Activated CD4-positive, alpha-beta T cell treated with anti-CD3 and anti-CD28 coated beads, Interleukin-2, amount 10 ng/mL, durations not matched to agents 24 days and 14 days (primary cell): ENCODE data around the gene FARP2. TPM values are rescaled to one million over a fixed set of nuclear protein-coding genes. Genes with fewer than 3 reads are reported as not detected.
"Not testable (repeated sequence)": the region's sequence is repeated elsewhere in the genome, so short reads cannot be mapped to it uniquely, and the experiment has no call there.

Experiments
- DNase-seq: peaks from one replicate; pipeline ENCODE4 v3.0.0; 2022
- H3K27ac Mint-ChIP-seq: one replicate; pipeline ENCODE4 v1.8.0; 2022; ENCODE audit warnings: mild to moderate bottlenecking, mixed read lengths
- H3K27me3 Mint-ChIP-seq: one replicate; pipeline ENCODE4 v1.8.0; 2022; ENCODE audit warnings: mixed read lengths
- H3K36me3 Mint-ChIP-seq: one replicate; pipeline ENCODE4 v1.8.0; 2022; ENCODE audit warnings: low read depth, mild to moderate bottlenecking, mixed read lengths
- H3K4me1 Mint-ChIP-seq: one replicate; pipeline ENCODE4 v1.8.0; 2021; ENCODE audit warnings: mixed read lengths
- H3K4me3 Mint-ChIP-seq: one replicate; pipeline ENCODE4 v1.8.0; 2022; ENCODE audit warnings: mild to moderate bottlenecking, moderate library complexity, mixed read lengths
- H3K9me3 Mint-ChIP-seq: one replicate; pipeline ENCODE4 v1.8.0; 2021; ENCODE audit warnings: mixed read lengths
- intact Hi-C: fragments of 100-400 bp; cut with micrococcal nuclease; formaldehyde crosslinking; loops from one replicate; pipeline ENCODE4 v1.15.1; 2023
- total RNA-seq: library from RNA; stranded (reverse); gene quantifications from 2 replicates; pipeline ENCODE4 v1.2.3, GENCODE V29; 2022

FARP2 gene
- total RNA-seq, 1 donor from 2014 or later: 36.5 TPM

DNA sequence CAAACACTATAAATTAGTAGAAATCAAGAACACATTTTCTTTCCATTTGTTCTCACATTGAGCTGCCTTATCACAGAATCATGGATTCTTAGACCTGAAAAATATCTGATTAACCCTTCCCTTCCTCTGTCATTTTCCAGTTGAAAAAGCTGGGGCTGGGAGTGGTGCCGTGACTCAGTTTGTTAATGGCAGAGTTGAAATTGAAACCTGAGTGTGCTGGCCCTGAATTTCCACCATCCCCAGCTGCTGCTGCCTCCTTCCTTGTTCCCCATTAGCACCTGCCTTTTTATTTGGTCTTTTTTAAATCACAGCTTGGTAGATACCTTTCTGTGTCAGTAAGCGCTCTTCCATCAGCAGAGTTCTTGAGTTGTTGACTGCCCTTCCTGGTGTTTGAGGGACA is 10.6 kb downstream of the FARP2 start:
- intact Hi-C loops: no loop called here
- Mint-ChIP-seq H3K27ac (no peak overlapping the region), H3K4me3 (no peak overlapping the region), H3K27me3 (no peaks in the 10 kb centered on the region), H3K4me1 (peaks cover 4% of the 10 kb centered on the region), H3K9me3 (no peaks in the 10 kb centered on the region), H3K36me3 (no peaks in the 10 kb centered on the region)
- no peak for DNase-seq

DNA sequence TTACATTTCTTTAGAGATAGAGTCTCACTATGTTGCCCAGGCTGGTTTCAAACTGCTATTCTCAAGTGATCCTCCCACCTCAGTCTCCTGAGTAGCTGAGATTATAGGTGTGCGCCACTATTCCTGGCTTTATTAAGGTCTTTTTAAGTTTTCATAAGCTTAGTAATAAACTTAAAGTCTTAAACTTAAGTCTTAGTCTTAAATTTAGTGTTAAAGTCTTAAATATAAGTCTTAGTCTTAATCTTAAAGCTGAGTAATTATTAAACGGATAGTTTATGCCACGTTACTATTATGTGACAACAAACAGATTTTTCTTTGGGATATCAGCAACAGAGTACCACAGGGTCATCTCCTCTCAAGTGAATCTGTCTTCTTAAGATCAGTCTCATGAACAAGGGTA is 12.6 kb downstream of the FARP2 start:
- no peaks in the 10 kb centered on the region for H3K27me3 Mint-ChIP-seq
- H3K4me1 Mint-ChIP-seq: peaks cover 4% of the 10 kb centered on the region
- no peak for DNase-seq
- peaks cover 2% of the 10 kb centered on the region for H3K36me3 Mint-ChIP-seq
- H3K4me3 Mint-ChIP-seq: no peak overlapping the region
- H3K27ac Mint-ChIP-seq: no peak overlapping the region
- intact Hi-C loops: no loop called here
- H3K9me3 Mint-ChIP-seq: no peaks in the 10 kb centered on the region

DNA sequence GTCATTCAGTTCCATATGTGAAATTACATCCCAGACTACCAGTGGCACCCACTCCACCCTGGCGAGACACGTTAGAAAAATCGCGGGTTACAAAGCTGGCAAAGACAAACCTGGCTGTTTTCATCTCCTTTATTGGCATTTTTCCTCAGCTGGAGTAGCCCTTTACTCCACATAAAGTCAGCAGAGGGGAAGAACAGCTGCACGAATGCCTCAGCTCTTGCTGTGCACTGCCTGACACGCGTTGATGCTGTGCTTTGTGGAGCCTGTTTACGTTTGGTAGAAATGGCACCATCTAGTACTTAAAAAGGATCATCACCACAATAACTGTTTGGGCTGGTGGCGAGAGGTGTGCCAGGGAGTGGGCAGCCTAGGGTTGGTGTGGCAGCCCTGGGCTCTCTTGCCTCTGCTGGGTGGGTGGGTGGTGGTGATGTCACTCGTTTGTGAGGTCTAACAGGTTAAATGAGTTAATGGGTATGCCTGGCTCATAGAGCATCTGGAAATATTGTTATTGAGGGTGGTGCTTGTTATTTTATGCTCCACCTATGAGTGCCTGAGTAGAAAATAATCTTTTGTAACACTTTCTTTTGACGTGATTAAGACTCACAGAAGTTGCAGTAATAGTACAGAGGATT is 16.4 kb downstream of the FARP2 start:
- H3K36me3 Mint-ChIP-seq: peaks cover 17% of the 10 kb centered on the region
- intact Hi-C loops: no loop called here
- no peaks in the 10 kb centered on the region for H3K9me3 Mint-ChIP-seq
- peaks cover 4% of the 10 kb centered on the region for H3K4me1 Mint-ChIP-seq
- no peaks in the 10 kb centered on the region for H3K27me3 Mint-ChIP-seq
- no peak overlapping the region for H3K4me3 Mint-ChIP-seq
- no peak overlapping the region for H3K27ac Mint-ChIP-seq
- no peak for DNase-seq

DNA sequence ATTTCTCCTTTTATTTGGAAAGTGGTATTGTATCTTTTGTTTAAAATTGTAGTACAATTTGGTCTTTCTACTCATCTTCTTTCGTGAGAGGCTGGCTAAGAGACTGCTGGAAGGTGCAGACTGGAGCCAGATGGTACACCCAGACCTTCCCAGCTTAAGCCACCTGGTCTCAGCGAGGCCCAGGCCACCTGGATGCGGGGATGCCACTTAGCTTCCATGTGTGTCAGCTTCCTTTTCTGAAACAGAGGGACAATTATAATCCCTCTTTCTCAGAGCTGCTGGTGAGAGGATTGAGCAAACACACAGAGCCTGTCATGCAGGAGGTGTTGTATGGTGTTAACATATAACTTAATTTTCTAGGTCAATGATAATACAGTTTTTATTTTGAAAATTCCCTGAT is 17.4 kb downstream of the FARP2 start:
- peaks cover 17% of the 10 kb centered on the region for H3K36me3 Mint-ChIP-seq
- DNase-seq: no peak
- H3K27ac Mint-ChIP-seq: no peak overlapping the region
- no peaks in the 10 kb centered on the region for H3K27me3 Mint-ChIP-seq
- H3K9me3 Mint-ChIP-seq: no peaks in the 10 kb centered on the region
- H3K4me3 Mint-ChIP-seq: no peak overlapping the region
- intact Hi-C loops: no loop called here
- H3K4me1 Mint-ChIP-seq: peaks cover 4% of the 10 kb centered on the region

DNA sequence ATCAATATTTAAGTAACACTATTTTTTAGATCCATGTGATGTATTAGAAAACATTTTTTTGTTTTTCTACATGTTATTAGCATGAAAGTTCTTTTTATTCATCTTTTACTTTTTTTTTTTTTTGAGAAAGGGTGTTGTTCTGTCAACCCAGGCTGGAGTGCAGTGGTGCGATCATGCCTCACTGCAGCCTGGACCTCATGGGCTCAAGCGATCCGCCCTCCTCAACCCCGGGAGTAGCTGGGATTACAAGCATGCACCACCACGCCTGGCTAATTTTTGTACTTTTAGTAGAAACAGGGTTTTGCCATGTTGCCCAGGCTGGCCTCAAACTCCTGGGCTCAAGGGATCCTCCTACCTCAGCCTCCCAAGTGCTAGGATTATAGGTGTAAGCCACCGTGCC is 17.8 kb downstream of the FARP2 start:
- H3K4me1 Mint-ChIP-seq, H3K9me3 Mint-ChIP-seq, H3K27me3 Mint-ChIP-seq, intact Hi-C loops, H3K4me3 Mint-ChIP-seq, DNase-seq, H3K27ac Mint-ChIP-seq: not testable (repeated sequence)
- peaks cover 17% of the 10 kb centered on the region for H3K36me3 Mint-ChIP-seq

DNA sequence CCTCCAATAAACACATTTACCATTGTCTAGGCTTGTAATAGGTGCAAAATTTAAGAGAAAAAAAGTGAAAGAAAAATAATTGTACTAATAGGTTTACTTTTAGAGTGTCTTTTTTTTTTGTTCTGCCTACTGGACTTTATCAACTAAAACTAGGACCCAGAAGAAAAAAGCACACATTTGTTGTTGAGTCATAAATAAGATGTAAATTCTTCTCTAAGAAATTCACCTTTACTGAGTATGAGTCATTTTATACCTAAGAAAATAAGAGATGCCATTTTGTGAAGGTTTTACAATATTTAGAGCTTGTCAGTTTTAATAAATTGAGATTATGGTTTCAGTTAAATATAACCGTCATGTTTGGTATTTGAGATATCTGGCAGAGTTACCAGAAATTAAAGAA is 19.2 kb downstream of the FARP2 start:
- peaks cover 19% of the 10 kb centered on the region for H3K36me3 Mint-ChIP-seq
- intact Hi-C loops: no loop called here

DNA sequence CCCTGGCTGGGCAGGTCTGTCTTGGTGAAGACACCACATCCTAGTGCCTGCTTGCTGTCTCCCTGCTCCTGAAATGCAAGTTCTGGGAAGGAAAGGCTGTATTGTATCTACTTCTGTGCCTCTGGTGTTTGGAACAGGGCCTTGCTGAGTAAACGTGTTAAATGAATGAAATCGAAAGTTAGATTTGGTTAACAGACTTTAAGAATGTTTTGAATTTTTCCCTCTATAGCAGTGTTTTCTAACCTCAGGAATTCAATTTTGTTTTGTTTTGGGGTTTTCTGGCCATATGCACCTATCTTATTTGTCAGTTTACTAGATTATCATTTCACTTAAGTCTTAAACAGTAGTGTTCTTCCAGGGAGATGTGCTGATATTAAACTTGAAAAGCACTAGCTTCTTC is 20.7 kb downstream of the FARP2 start:
- no peak overlapping the region for H3K4me3 Mint-ChIP-seq

More for the DNA sequence above, 19.2 kb downstream of the FARP2 start:
- DNase-seq: no peak
- H3K27ac Mint-ChIP-seq: no peak overlapping the region
- H3K9me3 Mint-ChIP-seq: no peaks in the 10 kb centered on the region
- peaks cover 4% of the 10 kb centered on the region for H3K4me1 Mint-ChIP-seq
- no peak overlapping the region for H3K4me3 Mint-ChIP-seq
- H3K27me3 Mint-ChIP-seq: no peaks in the 10 kb centered on the region

DNA sequence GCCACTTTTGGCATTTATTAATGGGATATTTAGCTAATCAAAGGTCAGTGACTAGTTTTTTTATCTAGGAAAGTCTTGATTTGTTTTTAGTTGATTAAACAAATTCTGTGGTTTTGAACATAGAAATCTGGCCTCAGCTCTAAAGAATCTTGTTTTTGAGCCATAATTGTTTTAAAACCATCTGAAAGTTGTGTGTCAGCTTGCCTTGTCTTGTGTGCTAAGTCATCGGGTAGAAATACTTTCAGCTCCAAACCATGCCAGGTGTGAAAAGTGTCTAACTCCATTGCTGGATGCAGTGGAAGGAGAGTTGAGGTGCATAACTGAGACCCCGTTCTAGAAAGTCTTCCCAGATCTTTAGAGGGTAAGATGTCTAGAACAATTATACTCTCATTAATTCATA is 22.7 kb downstream of the FARP2 start:
- no peak overlapping the region for H3K27ac Mint-ChIP-seq
- intact Hi-C loops: no loop called here
- no peak overlapping the region for H3K4me3 Mint-ChIP-seq
- no peak for DNase-seq
- H3K36me3 Mint-ChIP-seq: peaks cover 18% of the 10 kb centered on the region
- H3K9me3 Mint-ChIP-seq: no peaks in the 10 kb centered on the region
- no peaks in the 10 kb centered on the region for H3K27me3 Mint-ChIP-seq
- H3K4me1 Mint-ChIP-seq: peaks cover 6% of the 10 kb centered on the region

More for the DNA sequence above, 20.7 kb downstream of the FARP2 start:
- H3K27ac Mint-ChIP-seq: no peak overlapping the region
- no peaks in the 10 kb centered on the region for H3K9me3 Mint-ChIP-seq
- H3K4me1 Mint-ChIP-seq: peaks cover 4% of the 10 kb centered on the region
- no peak for DNase-seq
- no peaks in the 10 kb centered on the region for H3K27me3 Mint-ChIP-seq
- intact Hi-C loops: no loop called here
- H3K36me3 Mint-ChIP-seq: peaks cover 19% of the 10 kb centered on the region

DNA sequence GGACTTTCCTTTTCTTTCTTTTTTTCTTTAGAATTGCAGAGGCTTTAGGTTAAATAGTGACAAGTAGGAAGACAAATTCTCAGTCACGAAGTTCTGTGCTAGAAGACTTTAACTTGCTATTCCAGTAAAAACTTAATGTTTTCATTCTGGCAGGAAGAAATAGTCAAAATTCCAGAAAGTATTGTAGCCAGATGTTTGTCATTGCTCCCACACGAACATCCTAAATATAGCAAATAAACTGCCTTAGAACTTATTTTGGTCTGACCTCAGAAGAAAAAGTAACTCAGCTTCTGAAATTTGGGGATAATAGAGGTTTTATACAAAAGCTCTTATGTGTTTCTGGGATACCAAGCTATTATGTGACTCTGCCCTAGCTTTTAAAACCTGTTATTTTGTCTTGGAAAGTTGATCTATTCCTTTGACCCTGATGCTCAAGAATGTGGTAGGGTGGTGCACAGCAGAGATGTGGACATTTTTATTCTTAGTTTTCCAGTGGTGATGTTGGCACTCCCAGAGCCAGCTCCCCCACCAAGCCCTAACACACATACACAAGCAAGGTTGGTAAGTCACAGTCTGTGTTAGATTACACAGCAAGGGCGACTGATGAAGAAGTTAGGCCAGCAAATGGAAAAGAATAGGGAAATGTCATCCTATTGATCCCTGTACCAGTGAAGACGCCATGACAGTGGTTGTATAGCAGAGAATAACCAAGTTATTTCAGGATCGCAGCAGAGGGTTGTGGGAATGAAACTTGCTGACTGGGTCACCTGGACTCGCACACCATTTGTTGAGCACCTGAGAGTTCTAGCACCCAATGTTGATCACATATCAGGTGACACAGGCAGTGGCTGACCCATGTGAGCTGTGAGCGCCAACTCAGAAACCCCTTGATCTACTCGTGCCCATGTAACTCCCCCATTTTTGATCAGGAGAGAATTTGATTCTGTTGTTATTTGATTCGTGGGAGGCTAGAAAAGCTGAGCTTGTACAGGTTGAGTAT is 23.7 kb downstream of the FARP2 start:
- H3K27ac Mint-ChIP-seq: no peak overlapping the region
- no peaks in the 10 kb centered on the region for H3K27me3 Mint-ChIP-seq
- H3K9me3 Mint-ChIP-seq: no peaks in the 10 kb centered on the region
- H3K4me1 Mint-ChIP-seq: peaks cover 6% of the 10 kb centered on the region
- DNase-seq: no peak
- intact Hi-C loops: no loop called here
- H3K36me3 Mint-ChIP-seq: peaks cover 14% of the 10 kb centered on the region
- H3K4me3 Mint-ChIP-seq: no peak overlapping the region

DNA sequence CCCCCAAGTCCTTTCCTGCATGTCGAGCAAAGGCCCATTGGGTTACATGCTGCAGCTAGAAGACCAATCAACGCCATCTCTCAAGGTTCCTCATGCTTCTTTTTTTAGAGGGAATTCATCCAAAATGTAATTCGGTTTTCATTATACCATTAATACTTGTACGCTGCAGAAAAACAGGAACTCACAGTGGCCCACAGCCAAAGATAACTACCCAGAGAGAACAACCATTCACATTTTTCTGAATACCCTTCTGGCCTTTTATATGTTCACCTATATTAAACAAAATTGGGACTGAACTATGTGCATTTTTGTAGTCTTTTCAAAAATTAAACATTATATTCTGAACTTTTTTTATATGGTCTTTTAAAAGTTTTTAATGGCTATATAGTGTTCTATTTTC is 25.8 kb downstream of the FARP2 start:
- no peaks in the 10 kb centered on the region for H3K9me3 Mint-ChIP-seq
- no peaks in the 10 kb centered on the region for H3K27me3 Mint-ChIP-seq
- H3K4me1 Mint-ChIP-seq: peaks cover 3% of the 10 kb centered on the region
- no peak overlapping the region for H3K4me3 Mint-ChIP-seq
- H3K36me3 Mint-ChIP-seq: peaks cover 6% of the 10 kb centered on the region
- DNase-seq: no peak
- H3K27ac Mint-ChIP-seq: no peak overlapping the region
- intact Hi-C loops: no loop called here

DNA sequence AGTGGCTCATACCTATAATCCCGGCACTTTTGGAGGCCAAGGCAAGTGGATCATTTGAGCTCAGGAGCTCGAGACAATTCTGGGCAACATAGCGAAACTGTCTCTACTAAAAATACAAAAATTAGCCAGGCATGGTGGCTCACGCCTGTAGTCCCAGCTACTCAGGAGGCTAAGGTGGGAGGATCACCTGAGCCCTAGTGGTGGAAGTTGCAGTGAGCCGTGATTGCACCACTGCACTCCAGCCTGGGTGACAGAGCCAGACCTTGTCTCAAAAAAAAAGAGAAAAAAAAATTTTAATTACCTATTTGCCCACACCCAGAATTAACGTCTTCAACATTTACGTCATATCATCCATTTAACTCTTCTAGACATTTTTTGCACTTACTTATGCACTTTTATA is 29.4 kb downstream of the FARP2 start:
- H3K4me3 Mint-ChIP-seq, H3K27ac Mint-ChIP-seq, intact Hi-C loops, H3K36me3 Mint-ChIP-seq, H3K9me3 Mint-ChIP-seq, H3K4me1 Mint-ChIP-seq, DNase-seq, H3K27me3 Mint-ChIP-seq: not testable (repeated sequence)

DNA sequence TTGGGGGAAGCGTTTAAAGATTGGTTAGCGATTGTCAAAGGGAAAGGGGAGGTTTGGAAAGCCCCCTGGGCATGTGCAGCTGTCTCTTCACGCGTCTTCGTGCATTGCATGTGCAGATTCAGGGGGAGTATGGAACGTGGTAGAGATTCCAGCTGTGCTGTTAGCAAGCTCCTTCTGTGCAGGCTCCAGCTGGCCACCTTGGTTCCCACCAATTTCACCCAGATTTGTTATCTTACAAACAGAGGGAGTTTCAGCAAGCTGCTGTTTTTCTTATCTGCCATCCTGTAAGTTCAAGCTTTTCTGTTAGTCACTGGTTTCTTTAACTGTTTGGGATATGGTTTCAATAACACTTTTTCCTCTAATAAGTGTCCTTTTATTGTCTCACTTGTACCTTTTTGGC is 30.4 kb downstream of the FARP2 start:
- H3K4me1 Mint-ChIP-seq: peaks cover 6% of the 10 kb centered on the region
- H3K9me3 Mint-ChIP-seq: no peaks in the 10 kb centered on the region
- H3K4me3 Mint-ChIP-seq: no peak overlapping the region
- H3K36me3 Mint-ChIP-seq: peaks cover 3% of the 10 kb centered on the region
- no peak overlapping the region for H3K27ac Mint-ChIP-seq
- intact Hi-C loops: no loop called here
- no peaks in the 10 kb centered on the region for H3K27me3 Mint-ChIP-seq
- no peak for DNase-seq

DNA sequence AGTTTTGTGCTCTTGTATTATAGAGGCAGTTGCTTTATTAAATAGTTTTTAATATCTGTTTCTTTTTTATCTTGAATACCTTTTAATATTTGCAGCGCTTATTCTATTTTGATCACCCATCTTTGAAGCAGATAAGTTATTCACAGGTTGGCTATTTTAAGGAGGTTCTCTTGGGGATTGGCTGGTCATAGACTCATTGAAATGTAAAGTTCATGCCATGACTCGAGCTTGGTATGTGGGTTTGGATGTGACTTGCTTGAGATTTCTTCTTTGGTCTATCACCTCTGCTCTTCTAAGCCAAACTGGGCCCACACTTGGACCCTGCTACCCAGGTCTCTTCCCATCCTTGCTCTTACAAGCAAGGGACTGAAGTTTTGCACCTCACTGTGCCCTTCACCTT is 33.6 kb downstream of the FARP2 start:
- Mint-ChIP-seq H3K4me1 (peaks cover 9% of the 10 kb centered on the region), H3K27me3 (no peaks in the 10 kb centered on the region), H3K4me3 (no peak overlapping the region), H3K9me3 (no peaks in the 10 kb centered on the region), H3K36me3 (peaks cover 3% of the 10 kb centered on the region), H3K27ac (no peak overlapping the region)
- intact Hi-C loops: no loop called here
- DNase-seq: no peak
